Activated CD8-positive, alpha-beta memory T cell treated with anti-CD3 and anti-CD28 coated beads, Interleukin-2, amount 50 U/mL, for 1 hour (primary cell): ENCODE measurements around the gene PSTPIP1.
A peak's percentile ranks its signal among the peaks of the same experiment; 100 is the strongest.

Source experiments
- DNase-seq: peaks from one replicate; pipeline ENCODE4 v3.0.0-alpha.2; 2020; ENCODE audit errors: extremely low read depth

Gene PSTPIP1

DNA sequence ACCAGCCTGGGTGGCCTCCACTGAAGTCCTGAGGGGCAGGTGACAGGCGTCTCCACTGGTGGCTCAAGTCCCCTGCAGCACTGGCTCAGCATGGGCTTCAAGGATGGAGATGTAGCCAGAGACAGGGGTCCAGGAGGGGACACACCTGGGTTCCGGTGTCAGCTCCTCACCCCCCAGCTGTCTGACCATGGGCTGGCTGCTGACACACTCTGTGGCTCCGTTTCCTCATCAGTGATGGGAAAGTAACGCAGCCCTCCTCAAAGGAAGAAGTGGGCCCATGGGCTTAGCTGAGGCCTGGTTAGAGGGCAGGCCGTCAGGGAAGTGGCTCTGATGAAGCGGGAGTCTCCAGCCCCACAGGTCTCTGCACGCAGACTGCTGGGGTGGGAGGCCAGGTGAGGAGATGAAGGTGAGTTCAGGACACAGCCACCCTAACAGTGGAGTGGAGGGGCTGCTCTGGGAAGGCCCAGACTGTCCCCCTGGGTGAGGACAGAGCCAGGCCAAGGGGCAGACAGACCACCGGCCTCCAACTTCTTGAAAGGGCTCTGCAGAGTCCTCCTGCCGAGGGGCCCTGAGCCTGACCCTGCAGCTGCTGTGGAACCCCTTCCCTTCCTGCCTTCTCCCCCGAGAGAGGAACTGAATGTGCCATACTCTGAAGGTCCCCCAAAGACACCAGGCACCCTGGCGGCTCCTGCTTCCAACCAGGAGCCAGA, 24.0 kb downstream of the PSTPIP1 start:
- DNase-seq, result no peak

DNA sequence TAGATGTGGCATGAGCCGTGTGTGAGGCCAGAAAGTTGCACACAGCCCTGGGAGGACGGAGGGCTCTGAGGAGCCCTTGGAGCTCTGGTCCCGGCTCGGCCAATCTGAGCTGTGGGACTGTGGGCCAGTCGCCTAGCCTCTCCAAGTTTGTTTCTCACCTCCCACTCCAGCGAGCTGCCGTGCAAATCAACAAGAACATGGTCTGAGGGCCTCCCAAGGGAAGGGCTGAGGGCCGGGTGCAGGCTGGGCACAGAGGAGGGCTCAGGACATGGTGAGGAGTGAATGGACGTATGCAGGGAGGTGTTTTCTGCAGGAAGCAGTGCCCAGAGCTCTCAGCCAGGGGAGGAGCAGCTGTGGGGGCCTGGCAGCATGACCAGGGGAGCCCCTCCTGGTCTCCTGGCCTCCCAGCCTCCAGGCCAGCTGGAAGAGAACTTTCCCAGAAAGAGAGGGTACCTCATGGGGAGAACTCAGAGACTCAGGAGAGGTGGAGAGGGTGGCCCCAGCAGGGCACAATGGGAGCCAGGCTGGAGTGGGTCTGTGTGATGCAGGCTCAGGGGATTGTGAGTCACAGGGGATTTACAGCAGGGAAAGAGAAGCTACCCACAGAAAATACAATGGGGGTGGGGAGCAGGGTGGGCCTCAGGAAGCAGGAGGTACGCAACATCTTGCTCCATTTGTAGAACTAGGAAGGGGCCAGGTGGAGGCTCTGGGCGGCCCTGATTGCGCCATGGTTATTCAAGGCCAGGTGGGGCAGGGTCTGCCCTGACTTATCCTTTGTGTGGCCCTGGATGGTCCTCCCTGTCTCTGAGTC, 24.8 kb downstream of the PSTPIP1 start:
- DNase-seq, result no peak

DNA sequence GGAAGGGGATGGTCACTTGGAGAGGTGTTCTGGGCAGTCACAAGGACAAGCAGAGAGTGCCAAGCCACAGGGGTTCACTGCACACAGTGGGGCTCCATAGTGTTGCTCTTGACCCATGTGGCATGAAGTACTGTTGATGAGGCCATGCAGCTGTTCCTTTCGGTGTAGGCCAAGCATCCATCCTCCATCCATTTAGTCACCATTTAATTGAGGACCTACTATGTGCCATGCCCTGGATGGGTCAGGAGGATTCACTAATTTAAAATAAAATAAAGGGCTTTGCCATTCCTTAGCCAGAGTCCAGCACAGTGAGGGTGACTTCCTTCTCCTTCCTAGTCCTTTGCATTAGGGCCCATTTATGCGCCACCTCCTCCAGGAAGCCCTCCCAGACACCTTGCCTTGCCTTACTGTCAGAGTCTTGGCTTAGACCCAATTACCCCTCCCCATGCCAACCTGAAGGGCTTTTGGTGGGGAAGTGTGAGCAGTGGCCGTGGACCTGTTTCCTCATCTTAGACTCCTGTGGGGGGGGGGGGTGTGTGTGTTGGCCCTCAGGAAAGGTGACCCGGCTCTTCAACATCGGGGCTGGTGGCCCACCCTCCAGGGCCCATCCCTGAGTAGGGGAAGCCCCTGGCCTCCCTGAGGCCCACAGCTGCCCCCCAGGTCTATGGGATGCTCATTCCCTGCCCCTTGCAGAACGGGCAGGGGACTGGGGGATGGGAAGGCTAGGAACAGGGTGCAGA, 25.6 kb downstream of the PSTPIP1 start:
- DNase-seq, result no peak

DNA sequence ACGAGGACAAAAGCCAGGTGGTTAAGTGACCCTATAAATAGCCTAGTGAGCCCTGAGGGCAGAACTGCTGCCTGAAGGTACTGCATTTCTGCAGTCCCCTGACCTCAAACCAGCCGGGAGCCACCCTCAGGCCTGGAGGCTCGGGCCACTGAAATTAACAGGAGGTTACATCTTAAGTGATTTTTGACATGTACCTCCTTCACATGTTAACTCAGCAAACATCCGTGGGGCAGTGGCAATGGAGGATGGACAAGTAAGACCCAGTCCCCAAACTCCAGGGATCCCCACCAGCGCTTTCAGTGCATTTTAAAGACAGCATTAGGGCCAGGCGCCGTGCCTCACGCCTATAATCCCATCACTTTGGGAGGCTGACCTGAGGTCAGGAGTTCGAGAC, 26.2 kb downstream of the PSTPIP1 start:
- DNase-seq, result no peak

DNA sequence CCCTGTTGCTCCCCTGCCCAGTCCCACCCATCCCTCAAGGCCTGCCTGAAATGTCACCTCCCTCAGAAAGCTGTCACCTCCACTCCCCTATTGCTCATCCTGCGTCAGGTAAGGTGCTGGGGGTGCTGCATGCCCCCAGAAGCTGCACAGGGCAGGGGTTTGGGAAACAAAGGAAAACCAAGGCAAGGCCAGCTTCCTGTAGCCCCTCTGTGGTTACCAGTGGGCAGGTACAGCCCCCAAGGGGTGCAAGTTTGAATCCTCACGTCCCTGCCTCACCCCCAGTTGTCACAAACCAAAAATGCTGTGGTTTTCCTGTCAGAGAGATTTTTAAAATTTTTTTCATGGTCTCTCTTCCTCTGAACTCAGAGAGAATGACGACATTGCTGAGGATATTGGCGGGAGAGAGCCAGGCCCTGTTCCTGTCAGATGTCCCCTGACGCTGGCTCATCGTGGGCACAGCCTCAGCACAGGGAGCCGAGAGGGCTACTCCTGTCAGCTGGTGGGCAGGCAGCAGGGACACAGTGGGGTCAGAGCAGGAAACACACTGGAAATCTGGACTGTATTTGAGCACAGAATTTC, 27.0 kb downstream of the PSTPIP1 start:
- peak; percentile 38 for DNase-seq

DNA sequence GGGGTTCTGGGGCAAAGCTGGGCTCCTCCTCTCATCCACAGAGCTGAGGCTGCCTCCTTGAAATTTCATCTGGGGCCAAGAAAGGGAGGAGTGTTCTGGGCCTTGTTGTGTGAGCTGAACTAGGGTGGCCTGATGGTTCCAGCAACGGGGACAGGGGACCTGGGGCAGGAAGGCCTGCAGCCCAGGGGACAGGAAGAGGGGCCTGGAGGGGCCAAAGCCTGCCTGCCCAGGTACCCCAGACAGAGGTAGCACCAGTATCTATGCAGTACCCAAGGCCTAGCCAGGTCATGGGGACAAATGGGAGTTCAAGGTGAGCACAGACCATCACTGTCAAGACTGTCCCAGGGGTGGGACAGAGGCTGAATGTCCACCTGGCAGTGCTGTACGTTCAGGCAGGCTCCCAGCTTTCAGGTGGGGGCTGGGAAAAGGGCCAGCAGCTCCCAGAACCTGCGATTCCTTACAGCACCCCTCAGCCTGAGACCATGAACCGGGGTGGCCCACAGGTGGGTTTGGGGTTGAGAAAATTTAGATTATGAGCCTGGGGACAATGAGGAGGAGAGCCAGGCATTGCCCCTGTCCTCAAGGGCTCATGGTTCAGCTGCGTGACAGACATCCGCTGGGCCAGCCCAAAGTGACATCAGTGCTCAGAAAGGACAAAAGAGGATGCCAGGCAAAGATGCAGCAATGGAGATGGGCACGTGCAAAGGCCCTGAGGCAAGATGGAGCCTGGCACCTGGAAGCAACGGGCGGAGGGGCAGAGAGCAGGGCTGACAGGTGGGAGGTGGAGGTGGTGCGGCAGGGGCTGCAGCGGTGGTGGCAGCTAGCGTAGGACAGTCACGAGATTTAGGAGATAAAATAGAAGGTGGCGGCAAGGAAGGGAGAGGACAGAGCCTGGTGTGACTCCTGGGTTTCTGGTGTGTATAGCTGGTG, 28.0 kb downstream of the PSTPIP1 start:
- DNase-seq, result no peak

DNA sequence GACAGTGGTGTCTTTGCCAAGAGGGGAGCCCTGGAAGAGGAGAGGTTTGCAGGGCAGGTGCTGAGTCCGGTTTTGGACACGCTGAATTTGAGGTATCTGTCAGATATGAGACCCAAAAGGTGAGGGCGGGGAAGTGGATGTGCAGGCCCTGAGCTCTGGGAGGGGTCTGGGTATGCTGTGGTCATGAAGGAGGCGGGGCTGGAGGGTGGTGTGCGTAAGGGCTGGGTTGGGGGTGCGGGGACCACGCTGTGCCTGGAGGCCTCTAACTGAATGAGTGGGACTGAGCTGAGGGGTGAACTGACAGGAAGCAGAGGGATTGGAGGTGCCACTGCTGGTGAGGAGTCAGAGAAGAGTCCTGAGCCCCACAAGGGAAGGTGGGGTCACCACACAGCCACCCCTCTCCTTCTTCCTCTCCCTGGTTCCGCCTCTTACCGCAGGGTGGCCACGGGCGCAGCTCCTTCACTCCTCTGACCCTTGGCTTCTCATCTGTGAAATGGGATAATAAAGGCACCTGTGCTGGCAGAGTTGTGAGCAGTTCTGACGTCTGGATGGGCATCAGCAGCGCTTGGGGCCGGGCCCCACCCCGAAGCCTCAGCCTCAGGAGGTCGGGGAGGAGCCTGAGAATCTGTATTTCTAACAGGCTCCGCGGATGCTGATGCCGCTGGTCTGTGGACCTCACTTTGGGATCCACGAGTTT, 28.8 kb downstream of the PSTPIP1 start:
- no peak for DNase-seq

DNA sequence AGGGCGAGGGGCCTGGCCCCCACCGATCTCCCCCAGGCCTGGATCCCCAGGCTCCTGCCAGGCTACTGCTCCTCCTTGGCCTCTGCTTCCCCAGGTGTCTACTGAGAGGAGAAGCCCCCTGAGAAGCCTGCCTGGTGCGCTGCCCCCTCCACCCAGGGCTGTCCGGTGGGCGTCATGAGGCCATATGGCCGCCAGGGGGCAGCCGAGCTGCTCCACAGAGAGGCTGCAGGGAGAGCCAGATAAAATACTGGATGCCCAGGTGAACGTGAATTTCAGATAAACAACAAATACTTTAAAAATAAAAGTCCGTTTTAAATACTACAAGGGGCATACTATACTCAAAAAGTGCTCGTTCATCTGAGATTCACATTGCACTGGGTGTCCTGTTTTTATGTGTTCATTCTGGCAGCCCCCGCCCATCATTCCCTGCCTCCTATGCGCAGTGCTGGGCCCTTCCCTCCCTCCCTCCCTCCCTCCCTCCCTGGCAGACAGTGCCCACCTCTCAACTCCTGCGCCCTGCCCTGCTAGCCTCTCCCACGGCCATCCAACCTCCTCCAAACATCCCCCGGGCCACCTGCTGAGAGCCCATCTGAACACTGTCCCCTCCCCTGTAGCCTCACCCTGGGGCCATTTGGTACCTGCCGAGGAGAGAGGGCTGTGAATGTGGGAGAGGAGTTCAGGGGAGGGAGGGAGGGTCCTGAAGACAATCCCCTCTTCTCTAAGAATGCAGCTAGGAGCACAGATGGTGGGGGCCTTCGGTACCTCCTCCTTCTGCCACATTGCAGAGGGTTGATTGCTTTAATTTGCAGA, 29.6 kb downstream of the PSTPIP1 start:
- DNase-seq, result no peak

DNA sequence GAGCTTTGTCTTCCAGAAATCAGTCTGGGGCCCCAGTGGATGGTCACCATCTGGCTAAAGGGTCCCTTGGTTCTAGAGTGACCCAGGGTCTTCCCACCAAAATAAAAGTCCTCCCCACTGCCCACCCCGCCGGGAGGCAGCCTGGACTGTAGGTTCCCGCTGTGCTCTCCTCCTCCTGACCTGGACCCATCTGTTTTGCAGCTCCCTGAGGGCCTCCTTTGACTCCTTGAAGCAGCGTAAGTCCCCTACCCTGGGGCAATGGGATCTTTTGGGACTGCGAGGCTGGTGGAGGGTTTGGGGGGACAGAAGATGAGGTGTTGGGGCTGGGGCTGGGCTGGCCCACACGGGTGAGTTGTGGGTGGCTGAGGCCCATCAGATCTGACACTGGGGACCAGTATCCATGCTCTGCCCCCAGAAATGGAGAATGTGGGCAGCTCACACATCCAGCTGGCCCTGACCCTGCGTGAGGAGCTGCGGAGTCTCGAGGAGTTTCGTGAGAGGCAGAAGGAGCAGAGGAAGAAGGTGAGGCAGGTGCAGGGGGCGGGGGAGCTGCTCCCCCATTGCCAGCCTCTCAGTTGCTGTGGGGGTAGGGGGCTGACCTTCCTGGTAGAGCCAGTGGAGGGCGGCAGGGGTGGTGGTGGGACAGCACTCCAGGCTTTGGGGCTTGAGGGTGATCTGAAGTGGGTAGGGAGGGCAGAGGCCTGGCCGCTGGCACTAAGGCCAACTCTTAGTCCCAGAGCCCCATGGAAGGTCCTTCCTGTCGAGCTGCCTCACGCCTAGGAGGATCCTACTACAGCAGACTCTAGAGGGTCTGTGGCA, 30.4 kb downstream of the PSTPIP1 start:
- no peak for DNase-seq

DNA sequence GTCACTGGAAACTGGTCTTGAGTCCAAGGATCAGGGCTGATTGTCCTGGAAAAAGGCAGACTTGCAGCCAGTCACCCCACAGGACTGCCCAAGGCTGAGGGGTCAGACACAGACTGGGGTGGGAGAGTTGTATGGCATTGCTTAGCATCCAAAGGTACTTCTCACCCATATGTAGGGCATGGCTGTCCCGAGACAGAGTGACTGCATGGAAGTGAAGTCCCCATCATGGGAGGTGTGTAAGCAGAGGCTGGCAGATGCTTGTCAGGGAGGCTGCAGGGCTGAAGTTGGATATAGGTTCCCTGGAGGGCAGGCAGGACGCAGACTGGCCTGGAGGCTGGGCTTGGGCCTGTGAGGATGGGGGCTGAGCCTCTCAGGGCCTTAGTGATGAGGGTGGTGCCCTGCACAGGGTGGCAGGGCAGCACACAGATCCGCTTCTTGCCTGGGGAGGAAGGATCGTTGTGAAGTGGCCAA, 31.1 kb downstream of the PSTPIP1 start:
- DNase-seq, result no peak

DNA sequence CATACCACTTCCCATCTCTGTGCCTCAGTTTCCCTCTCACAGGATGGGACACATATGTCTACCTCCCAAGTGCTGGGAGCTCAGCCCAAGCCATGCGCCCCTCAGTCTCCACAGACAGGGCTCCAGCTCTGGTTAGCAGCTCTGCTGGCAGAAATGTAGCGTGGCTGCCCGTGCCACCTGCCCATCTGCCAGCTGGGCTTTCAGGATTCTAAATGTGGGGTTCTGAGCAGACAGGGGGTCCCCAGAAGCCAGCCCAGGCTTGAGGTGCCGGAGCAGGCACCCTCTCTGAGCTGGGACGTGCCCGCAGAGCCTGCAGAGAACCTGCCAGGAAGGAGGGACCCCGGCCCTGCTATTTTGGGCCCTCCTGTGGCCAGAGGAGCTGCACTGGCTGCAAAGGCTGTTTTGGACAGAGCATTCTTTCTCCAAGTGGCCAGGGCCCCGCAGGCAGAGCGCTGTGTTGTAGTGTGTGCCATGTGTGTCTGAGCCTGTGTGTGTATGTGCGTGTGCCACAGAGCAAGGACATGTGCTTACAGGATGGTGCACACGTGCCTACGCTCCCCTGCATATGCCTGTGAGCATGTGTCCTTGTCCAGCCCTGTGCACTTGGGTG, 31.7 kb downstream of the PSTPIP1 start:
- no peak for DNase-seq

DNA sequence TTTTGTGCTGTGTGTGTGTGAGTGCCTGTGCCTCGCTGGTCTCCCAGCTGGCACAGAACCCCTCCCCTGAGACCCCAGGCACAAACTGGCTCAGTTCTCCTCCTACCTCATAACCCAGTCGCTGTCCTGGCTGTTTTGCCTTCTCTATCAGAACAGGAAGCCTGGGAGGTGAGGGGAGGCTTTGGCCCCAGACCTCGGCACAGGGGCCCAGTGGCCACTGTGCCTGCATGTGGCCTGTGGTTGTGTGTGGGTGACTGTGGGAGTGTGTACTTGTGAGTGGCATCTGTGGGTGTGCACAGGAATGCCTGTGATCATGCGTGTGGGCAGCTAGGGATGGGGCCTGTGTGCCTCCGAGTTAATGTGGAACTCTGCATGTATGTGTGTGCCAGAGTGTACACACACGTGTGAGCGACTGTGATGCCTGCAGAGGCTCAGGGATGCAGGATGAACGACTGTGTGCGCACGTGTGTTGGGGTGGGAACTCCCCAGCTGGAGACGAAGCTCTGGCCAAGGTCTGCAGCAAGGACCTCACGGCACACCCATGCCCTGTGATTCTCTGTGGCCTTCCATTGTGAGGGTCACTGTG, 32.3 kb downstream of the PSTPIP1 start:
- no peak for DNase-seq

DNA sequence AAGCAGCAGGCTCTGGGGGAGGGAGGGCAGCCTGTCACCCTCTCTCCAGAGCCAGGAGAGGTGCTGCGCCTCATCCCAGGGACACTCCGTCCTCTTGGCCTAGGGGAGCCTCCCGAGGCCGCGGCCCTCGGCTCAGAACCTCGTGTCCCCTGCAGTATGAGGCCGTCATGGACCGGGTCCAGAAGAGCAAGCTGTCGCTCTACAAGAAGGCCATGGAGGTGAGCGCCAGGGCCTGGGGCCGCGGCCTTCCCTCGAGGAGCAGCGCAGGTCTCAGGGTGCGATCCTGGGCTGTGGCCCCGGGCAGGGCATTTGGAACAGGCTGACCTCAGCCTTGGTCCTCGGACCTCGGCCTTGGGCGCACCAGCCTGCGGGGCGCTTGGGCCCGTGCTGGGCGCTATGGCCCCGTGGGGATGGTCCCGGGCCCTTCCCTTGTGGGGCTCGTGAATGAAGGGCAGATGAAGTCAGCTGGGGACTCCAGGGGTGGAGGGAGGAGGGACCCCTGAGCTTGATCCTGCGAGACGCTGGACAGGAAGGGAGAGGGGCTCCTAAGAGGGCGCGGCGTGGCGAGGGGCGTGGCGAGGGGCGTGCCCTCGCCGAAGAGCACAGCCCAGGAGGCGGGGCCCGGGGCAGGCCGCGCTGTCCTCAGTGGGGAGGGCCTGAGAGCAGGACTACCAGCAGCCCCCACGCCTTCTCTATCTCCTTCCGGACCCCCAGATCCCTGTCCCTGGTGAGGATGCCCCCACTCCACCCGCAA, 32.9 kb downstream of the PSTPIP1 start:
- DNase-seq, result no peak

DNA sequence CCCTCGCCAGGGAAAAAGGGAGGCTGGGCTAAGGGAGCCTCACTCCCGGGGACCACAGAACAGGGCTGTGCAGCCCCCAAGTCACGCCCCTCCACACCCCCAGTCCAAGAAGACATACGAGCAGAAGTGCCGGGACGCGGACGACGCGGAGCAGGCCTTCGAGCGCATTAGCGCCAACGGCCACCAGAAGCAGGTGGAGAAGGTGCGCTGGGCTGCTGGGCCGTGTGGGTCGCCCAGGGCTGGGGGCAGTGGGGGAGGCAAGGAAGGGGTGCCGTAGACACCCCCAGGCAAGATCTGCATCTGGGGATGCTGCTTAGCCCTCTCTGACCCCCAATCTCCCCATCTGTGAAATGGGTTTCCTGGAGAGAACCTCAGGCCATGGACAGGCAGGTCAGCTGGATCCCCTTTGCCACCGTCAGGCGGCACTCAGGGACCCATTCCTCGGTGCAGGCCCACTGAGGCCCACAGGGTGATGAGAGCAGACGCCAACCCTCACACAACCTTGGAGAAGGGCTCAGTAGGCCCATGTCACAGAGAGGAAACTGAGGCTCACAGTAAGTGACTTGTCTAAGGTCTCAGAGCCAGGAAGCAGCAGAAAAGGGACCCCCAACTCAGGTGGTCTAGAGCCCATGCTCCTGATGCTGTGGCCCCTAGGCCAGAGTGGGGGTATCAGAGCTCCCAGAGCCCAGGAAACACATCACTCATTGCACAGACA, 33.7 kb downstream of the PSTPIP1 start:
- no peak for DNase-seq

DNA sequence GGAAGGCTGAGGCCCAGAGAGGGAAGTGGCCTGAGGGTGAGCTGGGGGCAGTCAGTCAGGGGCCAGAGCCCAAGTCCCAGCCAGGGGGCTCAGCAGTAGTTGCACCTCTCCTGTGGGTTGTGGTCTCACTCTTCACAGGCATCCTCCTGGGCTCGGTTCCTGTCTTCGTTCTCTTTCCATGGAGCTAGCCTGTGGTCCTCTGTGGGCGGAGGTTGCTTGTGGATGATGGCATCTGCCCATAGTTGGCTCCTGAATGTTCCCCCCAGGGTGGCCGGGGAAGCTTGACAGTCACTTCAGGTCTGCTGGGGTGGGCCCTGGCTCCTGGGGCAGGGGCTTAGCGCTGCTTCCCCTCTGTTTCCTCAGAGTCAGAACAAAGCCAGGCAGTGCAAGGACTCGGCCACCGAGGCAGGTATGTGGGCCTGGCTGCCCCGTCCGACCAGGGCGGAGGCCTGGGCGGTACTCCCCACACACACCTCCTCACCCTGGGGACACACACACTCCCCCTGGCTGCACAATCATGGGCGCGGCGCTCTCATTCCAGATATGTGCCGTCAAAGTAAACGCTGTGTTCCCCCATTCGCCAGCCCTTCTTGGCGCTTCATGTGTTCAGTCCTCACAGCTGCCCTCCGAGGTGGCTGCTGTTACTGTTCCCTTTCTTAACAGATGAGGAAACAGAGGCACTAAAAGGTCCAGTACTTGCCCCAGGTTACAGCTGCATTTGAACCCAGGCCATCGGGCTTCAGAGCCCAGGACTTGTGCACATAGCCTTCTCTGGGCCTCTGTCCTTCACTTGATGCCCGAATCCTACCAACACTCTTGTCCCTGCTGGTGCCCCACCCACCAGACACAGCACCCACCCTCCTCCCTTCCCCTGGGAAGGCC, 34.5 kb downstream of the PSTPIP1 start:
- no peak for DNase-seq
